ENCODE data around the gene FOLR2. TPM values are rescaled to one million over a fixed set of nuclear protein-coding genes. Genes with fewer than 3 reads are reported as not detected.

Gene FOLR2
- total RNA-seq, 1 donor from 2014 or later: not detected

GRCh38 chr11:72249961-72250360 is 33.4 kb downstream of the FOLR2 start:
- H3K27me3 Mint-ChIP-seq (ENCODE audit: low read depth): peaks cover 22% of the 10 kb centered on the region
- no peak for TF ChIP-seq CTCF (IDR thresholded peaks at IDR 0.05)
- no peak for DNase-seq (ENCODE audit: low spot score)

GRCh38 chr11:72250661-72251464 is 34.3 kb downstream of the FOLR2 start:
- Mint-ChIP-seq H3K27ac (ENCODE audit: unreplicated experiment) (no peak overlapping the region), H3K36me3 (ENCODE audit: low read depth) (no peaks in the 10 kb centered on the region), H3K9me3 (ENCODE audit: low read depth) (no peaks in the 10 kb centered on the region), H3K4me1 (ENCODE audit: low read depth) (no peaks in the 10 kb centered on the region), H3K27me3 (ENCODE audit: low read depth) (peaks cover 26% of the 10 kb centered on the region), H3K4me3 (ENCODE audit: unreplicated experiment) (no peak overlapping the region)
- no peak for TF ChIP-seq CTCF (IDR thresholded peaks at IDR 0.05)
- peak; percentile 79 for DNase-seq (ENCODE audit: low spot score)

More at GRCh38 chr11:72249961-72250360, 33.4 kb downstream of the FOLR2 start:
- Mint-ChIP-seq H3K4me1 (ENCODE audit: low read depth) (no peaks in the 10 kb centered on the region), H3K9me3 (ENCODE audit: low read depth) (no peaks in the 10 kb centered on the region), H3K27ac (ENCODE audit: unreplicated experiment) (no peak overlapping the region), H3K36me3 (ENCODE audit: low read depth) (no peaks in the 10 kb centered on the region), H3K4me3 (ENCODE audit: unreplicated experiment) (no peak overlapping the region)

GRCh38 chr11:72251614-72252013 is 35.0 kb downstream of the FOLR2 start:
- Mint-ChIP-seq H3K36me3 (ENCODE audit: low read depth) (no peaks in the 10 kb centered on the region), H3K27ac (ENCODE audit: unreplicated experiment) (no peak overlapping the region), H3K4me3 (ENCODE audit: unreplicated experiment) (no peak overlapping the region), H3K27me3 (ENCODE audit: low read depth) (peaks cover 27% of the 10 kb centered on the region), H3K4me1 (ENCODE audit: low read depth) (no peaks in the 10 kb centered on the region), H3K9me3 (ENCODE audit: low read depth) (no peaks in the 10 kb centered on the region)
- no peak for DNase-seq (ENCODE audit: low spot score)
- no peak for TF ChIP-seq CTCF (IDR thresholded peaks at IDR 0.05)

- H3K27me3 Mint-ChIP-seq (ENCODE audit: low read depth): peaks cover 26% of the 10 kb centered on the region
- no peak for DNase-seq (ENCODE audit: low spot score)
- no peak for TF ChIP-seq CTCF (IDR thresholded peaks at IDR 0.05)
- no peak overlapping the region for H3K4me3 Mint-ChIP-seq (ENCODE audit: unreplicated experiment)
- H3K9me3 Mint-ChIP-seq (ENCODE audit: low read depth): no peaks in the 10 kb centered on the region
- H3K27ac Mint-ChIP-seq (ENCODE audit: unreplicated experiment): no peak overlapping the region
- H3K36me3 Mint-ChIP-seq (ENCODE audit: low read depth): no peaks in the 10 kb centered on the region
- peaks cover 3% of the 10 kb centered on the region for H3K4me1 Mint-ChIP-seq (ENCODE audit: low read depth)
Observed at GRCh38 chr11:72253392-72253791, 36.8 kb downstream of the FOLR2 start.

GRCh38 chr11:72254299-72254993 is 37.9 kb downstream of the FOLR2 start:
- no peak for TF ChIP-seq CTCF (IDR thresholded peaks at IDR 0.05)
- Mint-ChIP-seq H3K27ac (ENCODE audit: unreplicated experiment) (no peak overlapping the region), H3K4me3 (ENCODE audit: unreplicated experiment) (no peak overlapping the region), H3K27me3 (ENCODE audit: low read depth) (peaks cover 24% of the 10 kb centered on the region), H3K9me3 (ENCODE audit: low read depth) (no peaks in the 10 kb centered on the region), H3K36me3 (ENCODE audit: low read depth) (no peaks in the 10 kb centered on the region), H3K4me1 (ENCODE audit: low read depth) (peaks cover 3% of the 10 kb centered on the region)
- no peak for DNase-seq (ENCODE audit: low spot score)
